ENCODE measurements around the gene PREB. TPM values are rescaled to one million over a fixed set of nuclear protein-coding genes. Genes with fewer than 3 reads are reported as not detected.
"Not testable (repeated sequence)": the region's sequence is repeated elsewhere in the genome, so short reads cannot be mapped to it uniquely, and the experiment has no call there.

Gene PREB
- total RNA-seq, 1 donor from 2014 or later, result 38.7 TPM

DNA sequence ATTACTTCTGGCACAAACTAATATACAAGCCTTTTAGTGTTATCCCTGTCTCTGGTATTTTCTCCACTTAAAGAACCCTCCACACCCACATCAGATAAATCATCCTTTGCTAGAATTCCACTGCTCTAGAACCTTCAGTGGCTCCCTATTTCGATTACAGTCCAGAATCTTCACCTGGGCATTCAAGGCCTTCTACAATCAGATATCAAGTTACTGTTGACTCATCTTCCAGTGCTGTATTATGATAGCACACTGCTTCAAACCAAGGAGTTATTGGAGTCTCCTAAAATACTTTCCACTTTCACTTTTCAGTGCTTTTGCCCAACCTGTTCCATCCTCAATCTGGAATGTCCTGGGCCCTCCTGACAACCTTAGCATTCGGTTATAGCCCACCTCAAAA is 18.9 kb downstream of the PREB start:
- DNase-seq (no peak), ATAC-seq (ENCODE audit: low read depth) (no peak)
- H3K36me3 Mint-ChIP-seq (ENCODE audit: low read depth), result no peaks in the 10 kb centered on the region
- H3K9me3 Mint-ChIP-seq, result no peaks in the 10 kb centered on the region
- peaks cover 11% of the 10 kb centered on the region for H3K4me1 Mint-ChIP-seq
- TF ChIP-seq, protein P1, sequence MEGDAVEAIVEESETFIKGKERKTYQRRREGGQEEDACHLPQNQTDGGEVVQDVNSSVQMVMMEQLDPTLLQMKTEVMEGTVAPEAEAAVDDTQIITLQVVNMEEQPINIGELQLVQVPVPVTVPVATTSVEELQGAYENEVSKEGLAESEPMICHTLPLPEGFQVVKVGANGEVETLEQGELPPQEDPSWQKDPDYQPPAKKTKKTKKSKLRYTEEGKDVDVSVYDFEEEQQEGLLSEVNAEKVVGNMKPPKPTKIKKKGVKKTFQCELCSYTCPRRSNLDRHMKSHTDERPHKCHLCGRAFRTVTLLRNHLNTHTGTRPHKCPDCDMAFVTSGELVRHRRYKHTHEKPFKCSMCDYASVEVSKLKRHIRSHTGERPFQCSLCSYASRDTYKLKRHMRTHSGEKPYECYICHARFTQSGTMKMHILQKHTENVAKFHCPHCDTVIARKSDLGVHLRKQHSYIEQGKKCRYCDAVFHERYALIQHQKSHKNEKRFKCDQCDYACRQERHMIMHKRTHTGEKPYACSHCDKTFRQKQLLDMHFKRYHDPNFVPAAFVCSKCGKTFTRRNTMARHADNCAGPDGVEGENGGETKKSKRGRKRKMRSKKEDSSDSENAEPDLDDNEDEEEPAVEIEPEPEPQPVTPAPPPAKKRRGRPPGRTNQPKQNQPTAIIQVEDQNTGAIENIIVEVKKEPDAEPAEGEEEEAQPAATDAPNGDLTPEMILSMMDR (IDR thresholded peaks at IDR 0.05), result no peak
- intact Hi-C loops (cut with micrococcal nuclease), result no loop called here
- H3K4me3 Mint-ChIP-seq, result no peak overlapping the region
- ChIA-PET POLR2A (no interaction called here), CTCF (no interaction called here)
- peaks cover 25% of the 10 kb centered on the region for H3K27me3 Mint-ChIP-seq
- no peak overlapping the region for H3K27ac Mint-ChIP-seq

DNA sequence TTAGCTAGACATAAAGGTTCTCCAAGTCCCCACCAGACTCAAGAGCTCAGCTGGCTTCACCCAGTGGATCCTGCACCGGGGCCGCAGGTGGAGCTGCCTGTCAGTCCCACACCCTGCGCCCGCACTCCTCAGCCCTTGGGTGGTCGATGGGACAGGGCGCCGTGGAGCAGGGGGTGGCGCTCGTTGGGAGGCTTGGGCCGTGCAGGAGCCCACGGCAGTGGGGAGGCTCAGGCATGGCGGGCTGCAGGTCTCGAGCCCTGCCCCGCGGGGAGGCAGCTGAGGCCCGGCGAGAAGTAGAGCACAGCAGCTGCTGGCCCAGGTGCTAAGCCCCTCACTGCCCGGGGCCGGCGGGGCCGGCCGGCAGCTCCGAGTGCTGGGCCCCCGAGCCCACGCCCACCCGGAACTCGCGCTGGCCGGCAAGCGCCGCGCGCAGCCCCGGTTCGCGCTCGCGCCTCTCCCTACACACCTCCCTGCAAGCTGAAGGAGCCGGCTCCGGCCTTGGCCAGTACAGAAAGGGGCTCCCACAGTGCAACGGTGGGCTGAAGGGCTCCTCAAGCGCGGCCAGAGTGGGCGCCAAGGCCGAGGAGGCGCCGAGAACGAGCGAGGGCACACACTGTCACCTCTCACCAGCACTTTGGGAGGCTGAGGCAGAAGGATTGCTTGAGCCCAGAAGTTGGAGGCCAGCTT is 22.9 kb downstream of the PREB start:
- DNase-seq; CTCF ChIA-PET; ATAC-seq (ENCODE audit: low read depth); POLR2A ChIA-PET; intact Hi-C loops (cut with micrococcal nuclease); H3K9me3 Mint-ChIP-seq; H3K36me3 Mint-ChIP-seq (ENCODE audit: low read depth); H3K4me3 Mint-ChIP-seq; H3K27ac Mint-ChIP-seq; H3K27me3 Mint-ChIP-seq; H3K4me1 Mint-ChIP-seq: not testable (repeated sequence)

DNA sequence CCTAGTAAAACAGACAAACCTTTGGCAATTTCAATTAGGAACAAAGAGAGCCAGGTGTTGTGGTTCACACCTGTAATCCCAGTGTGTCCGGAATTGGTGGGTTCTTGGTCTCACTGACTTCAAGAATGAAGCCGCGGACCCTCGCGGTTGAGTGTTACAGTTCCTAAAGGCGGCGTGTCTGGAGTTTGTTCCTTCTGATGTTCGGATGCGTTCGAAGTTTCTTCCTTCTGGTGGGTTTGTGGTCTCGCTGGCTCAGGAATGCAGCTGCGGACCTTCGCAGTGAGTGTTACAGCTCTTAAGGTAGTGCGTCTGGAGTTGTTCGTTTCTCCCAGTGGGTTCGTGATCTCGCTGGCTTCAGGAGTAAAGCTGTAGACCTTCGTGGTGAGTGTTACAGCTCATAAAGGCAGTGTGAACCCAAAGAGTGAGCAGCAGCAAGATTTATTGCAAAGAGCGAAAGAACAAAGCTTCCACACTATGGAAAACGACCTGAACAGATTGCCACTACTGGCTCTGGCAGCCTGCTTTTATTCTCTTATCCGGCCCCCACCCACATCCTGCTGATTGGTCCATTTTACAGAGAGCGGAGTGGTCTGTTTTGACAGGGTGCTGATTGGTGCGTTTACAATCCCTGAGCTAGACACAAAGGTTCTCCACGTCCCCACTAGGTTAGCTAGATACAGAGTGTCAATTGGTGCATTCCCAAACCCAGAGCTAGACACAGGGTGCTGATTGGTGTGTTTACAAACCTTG is 23.7 kb downstream of the PREB start:
- POLR2A ChIA-PET; intact Hi-C loops (cut with micrococcal nuclease): not testable (repeated sequence)

DNA sequence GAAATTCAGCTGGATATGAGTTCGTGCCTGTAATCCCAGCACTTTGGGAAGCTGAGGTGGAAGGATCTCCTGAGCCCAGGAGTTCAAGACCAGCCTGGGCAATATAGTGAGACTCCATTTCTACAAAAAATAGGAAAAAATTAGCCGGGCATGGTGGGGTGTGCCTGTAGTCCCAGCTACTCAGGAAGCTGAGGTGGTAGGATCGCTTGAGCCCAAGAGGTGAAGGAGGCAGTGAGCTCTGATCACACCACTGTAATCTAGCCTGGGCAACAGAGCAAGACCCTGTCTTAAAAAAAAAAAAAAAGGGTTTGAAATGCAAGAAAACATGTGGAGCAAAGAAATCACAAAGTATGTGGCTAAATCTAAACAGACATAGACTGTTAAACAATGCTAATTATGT is 25.4 kb downstream of the PREB start:
- no peak overlapping the region for H3K27ac Mint-ChIP-seq
- CTCF ChIA-PET, result no interaction called here
- DNase-seq, result no peak
- no peak overlapping the region for H3K4me3 Mint-ChIP-seq
- H3K4me1 Mint-ChIP-seq, result no peaks in the 10 kb centered on the region
- TF ChIP-seq, protein P1 (IDR thresholded peaks at IDR 0.05), result no peak
- intact Hi-C loops (cut with micrococcal nuclease), result no loop called here
- peaks cover 6% of the 10 kb centered on the region for H3K27me3 Mint-ChIP-seq
- no peak for ATAC-seq (ENCODE audit: low read depth)
- POLR2A ChIA-PET, result no interaction called here
- H3K9me3 Mint-ChIP-seq, result no peaks in the 10 kb centered on the region
- H3K36me3 Mint-ChIP-seq (ENCODE audit: low read depth), result no peaks in the 10 kb centered on the region

More for the DNA sequence above, 23.7 kb downstream of the PREB start:
- H3K36me3 Mint-ChIP-seq (ENCODE audit: low read depth); H3K9me3 Mint-ChIP-seq; DNase-seq; H3K4me1 Mint-ChIP-seq; H3K27ac Mint-ChIP-seq; ATAC-seq (ENCODE audit: low read depth); H3K4me3 Mint-ChIP-seq; H3K27me3 Mint-ChIP-seq; CTCF ChIA-PET: not testable (repeated sequence)

DNA sequence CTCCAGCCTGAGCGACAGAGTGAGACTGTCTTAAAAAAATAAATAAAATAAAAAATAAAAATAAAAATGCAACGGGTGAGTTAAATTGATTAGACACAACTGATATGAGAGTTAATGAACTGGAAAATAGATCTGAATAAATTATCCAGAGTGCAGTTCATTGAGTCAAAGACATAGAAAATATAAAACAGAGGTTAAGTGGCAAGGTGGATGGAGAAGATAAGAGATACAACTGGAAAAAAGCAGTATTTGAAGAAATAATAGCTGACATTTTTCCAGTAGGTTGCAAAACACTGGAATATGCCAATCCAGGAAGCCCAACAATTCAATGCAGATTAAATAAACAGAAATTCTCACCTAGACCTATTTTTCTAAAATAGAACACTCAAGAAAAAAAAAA is 26.2 kb downstream of the PREB start:
- Mint-ChIP-seq H3K9me3 (no peaks in the 10 kb centered on the region), H3K4me3 (no peak overlapping the region), H3K4me1 (no peaks in the 10 kb centered on the region), H3K36me3 (ENCODE audit: low read depth) (no peaks in the 10 kb centered on the region), H3K27me3 (peaks cover 6% of the 10 kb centered on the region), H3K27ac (no peak overlapping the region)
- ATAC-seq (ENCODE audit: low read depth) (no peak), DNase-seq (no peak)
- POLR2A ChIA-PET, result no interaction called here
- TF ChIP-seq, protein P1 (IDR thresholded peaks at IDR 0.05), result no peak
- intact Hi-C loops (cut with micrococcal nuclease), result no loop called here
- CTCF ChIA-PET, result no interaction called here

DNA sequence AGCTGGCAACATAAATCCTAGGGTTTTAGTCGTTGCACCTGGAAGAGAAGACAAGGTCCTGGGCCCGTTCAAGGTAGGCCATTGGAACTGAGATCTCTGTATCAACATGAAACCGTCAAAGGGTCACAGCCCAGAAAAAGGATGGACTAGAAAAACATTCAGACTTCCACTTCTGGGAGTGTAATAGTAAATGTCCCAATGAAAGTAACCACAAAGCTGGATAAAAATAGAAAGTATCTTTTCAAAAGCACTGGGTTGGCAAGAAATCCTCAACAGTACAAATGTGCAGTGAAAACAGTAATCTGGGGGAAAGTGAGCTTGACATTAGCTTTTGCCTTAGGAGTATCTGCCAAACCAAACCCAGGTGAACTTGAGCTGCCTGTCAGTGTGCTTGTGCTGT is 28.5 kb downstream of the PREB start:
- Mint-ChIP-seq H3K4me1 (no peaks in the 10 kb centered on the region), H3K4me3 (no peak overlapping the region), H3K36me3 (ENCODE audit: low read depth) (no peaks in the 10 kb centered on the region), H3K9me3 (no peaks in the 10 kb centered on the region), H3K27me3 (peaks cover 6% of the 10 kb centered on the region), H3K27ac (no peak overlapping the region)
- ChIA-PET POLR2A (interaction anchor here (1.1 to 1.3 kb wide), 2 partner anchors 25 to 106 kb away, joined by 3 to 4 read pairs; partner anchors contain the start of genes ATRAID and SLC5A6), CTCF (interaction anchor here (0.9 to 1.4 kb wide), 2 partner anchors 10 to 144 kb away, joined by 3 to 4 read pairs; no protein-coding TSS in a partner anchor)
- no peak for DNase-seq
- ATAC-seq (ENCODE audit: low read depth), result no peak
- TF ChIP-seq, protein P1 (IDR thresholded peaks at IDR 0.05), result no peak
- intact Hi-C loops (cut with micrococcal nuclease), result no loop called here

Measured in activated B cell treated with CpG ODN at 0.5 μM for 24 hours (primary cell).